Activated CD4-positive, CD25-positive, alpha-beta regulatory T cell (primary cell): ENCODE measurements around the gene SLC2A13.
"Not testable (repeated sequence)": the region's sequence is repeated elsewhere in the genome, so short reads cannot be mapped to it uniquely, and the experiment has no call there.

Source experiments
- DNase-seq, 4 experiments: peaks; one replicate each; lab custom pipeline; 2025; lab: John Stamatoyannopoulos, UW

Gene SLC2A13

DNA sequence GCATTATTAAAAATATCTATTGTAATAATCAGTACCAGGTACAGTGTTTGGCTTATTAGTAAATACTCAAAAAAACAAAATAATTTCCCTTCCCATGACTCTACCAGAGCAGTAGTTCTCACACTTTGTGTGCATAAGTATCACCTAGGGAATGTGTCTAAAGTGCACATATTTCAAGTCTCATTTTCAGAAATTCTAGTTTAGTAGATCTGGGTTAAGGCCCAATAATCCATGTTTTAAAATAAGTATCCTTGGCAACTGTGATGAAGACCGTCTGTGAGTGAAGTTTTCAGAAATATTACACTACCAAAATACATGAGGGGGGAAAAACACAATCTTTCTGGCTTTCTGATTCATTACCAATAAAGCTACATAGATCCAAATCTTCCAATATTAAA lies 237.6 kb downstream of the SLC2A13 start:
- no peak for DNase-seq

DNA sequence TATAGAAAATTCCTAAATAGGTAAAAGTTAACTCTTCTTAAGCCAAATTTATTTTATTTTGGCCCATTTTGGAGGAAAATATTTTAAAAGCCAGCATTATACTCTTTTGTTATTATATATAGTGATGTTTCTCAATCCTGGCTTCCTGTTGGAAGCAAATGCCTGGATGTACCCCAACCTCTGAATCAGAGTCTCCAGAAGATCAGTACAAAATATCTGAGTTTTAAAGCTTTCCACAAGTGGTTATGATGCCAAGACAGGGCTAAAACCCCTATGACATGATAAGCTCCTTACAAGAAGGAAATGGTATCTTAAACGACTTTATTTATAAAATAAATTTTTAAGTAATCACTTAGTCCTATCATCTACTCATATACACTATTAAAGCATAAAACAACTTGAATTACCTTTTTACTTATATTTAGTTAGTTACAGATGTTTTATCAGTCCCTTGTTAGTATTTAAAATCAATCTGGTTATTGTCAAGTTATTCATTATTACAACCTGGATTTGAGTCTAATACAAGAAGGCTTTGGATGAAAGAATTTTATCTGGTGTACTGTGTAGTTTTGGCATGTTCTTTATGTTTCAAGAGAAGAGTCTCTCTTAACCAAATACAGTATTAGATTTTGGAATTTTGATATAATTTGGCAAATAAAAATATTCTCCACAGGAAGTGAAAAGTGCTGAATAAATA lies 238.1 kb downstream of the SLC2A13 start:
- DNase-seq = no peak

DNA sequence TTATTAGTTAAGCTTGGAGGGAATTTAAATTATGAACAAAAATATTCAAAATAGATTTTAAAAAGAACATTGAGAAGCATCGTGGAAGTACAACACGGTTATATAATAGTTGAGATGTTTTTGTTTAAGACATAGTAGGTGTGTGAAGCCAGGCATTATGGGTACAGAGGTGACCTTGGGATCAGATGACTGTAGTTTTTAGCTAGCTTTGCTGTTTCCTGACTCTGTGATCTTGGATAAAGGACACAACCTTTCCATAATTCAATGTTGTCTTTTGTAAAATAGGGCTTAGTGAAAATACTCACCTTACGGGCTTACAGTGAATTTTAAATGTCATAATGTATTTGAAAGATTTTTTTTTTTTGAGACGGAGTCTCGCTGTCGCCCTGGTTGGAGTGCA lies 239.7 kb downstream of the SLC2A13 start:
- no peak for DNase-seq

DNA sequence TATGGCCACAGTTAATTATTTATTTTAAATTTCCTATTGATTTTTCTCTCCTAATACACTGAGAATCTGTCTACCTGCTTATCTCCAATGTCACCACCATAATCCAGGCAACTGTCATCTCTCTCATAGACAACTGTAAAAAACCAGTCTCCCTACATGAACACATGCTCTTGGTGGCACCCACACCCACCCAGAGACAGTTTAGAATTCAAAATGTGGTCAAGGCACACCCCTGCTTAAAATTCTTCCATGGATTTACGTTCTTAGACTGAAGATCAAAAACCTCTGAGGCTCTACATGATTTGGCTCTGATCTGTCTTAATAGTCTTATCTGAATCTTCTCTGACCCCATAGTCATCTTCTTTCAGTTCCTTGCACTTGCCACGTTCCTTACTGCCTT lies 245.2 kb downstream of the SLC2A13 start:
- DNase-seq = no peak

DNA sequence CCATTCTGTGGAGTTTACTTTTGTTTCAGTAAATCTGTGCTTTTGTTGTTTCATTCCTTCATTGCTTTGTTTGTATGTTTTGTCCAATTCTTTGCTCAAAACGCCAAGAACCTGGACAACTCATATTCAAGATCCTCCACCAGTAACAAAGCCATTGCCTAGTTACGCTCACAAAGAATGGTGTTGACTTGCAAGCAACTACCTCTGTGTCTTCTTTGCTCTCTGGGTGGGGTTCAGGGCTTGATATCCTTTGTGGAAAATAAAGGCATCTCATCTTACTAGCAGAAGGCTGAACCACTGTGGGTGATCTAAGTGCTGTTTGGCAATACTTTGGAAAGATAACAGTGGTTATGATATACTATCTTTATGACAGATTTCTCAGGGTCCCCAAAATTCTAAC lies 252.9 kb downstream of the SLC2A13 start:
- DNase-seq = no peak

DNA sequence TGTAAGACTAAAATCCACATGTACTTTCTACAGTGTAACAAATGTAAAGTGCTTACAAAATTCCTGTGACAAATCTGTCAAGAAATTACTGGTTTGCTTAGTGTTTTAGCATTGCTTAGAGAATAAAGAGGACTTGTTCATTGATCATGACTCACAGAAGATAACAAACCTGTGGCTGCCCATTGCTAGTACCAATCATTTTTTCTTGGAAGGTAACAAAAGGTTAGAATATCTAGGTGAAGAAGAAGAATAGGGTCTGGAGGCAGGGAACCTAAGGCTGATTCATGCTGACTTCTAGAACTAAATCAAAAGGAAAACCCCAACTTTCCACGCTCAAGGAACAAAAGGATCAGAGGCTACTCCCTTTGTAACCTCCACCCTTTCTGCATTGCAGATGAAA lies 253.5 kb downstream of the SLC2A13 start:
- no peak for DNase-seq

DNA sequence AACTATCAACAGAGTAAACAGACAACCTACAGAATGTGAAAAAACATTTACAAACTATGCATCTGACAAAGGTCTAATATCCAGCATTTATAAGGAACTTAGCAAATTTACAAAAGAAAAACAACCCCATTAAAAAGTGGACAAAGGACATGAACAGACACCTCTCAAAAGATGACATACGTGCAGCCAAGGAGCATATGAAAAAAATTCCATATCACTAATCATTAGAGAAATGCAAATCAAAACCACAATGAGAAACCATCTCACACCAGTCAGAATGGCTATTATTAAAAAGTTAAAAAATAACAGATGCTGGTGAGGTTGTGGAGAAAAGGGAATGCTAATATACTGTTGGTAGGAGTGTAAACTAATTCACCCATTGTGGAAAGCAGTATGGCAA lies 257.7 kb downstream of the SLC2A13 start:
- not testable (repeated sequence) for DNase-seq

DNA sequence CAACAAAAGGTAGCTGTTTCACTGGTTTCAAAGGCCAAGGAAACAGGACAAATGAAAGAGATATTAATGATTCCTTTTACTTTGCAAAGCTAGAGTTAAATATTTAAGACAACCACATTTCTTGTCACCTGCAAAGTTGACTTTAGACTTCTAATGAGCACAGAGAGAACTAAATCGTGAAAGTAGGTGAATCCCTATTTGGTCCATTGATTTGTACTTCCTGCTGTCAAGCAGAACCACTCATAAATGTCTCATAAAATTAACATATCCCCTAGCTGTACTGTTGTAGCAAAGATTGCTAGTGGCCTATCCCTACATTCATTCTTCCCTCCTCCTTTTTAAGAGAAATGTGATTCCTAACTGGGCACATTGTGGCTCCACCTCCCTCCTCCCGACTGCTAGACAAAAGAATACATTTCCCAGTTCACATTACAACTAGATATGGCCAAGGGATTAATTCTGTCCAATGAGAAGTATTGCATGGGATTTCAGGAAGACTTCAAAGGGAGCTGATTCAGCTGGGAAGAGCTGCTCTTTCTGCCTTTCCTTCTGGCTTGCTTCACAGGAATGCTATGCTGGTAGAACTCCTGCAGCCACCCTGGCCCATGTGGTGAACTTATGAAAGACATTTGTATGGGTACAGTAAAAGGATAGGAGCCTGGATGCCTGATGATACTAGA lies 258.8 kb downstream of the SLC2A13 start:
- DNase-seq = no peak

DNA sequence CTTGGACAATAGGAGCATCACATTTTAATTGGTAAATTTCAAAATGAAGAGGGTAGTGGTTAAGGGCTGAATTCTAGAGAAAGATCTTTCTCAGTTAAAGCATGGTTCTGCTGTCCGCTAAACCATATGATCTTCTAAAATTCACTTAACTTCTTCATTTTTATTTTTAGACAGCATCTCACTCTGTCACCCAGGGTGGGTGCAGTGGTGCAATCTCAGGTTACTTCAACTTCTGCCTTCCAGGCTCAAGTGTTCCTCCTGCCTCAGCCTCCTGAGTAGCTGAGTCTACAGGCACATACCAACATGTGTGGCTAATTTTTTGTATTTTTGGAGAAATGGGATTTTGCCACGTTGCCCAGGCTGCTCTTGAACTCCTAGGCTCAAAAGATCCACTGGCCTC lies 259.6 kb downstream of the SLC2A13 start:
- DNase-seq = no peak

DNA sequence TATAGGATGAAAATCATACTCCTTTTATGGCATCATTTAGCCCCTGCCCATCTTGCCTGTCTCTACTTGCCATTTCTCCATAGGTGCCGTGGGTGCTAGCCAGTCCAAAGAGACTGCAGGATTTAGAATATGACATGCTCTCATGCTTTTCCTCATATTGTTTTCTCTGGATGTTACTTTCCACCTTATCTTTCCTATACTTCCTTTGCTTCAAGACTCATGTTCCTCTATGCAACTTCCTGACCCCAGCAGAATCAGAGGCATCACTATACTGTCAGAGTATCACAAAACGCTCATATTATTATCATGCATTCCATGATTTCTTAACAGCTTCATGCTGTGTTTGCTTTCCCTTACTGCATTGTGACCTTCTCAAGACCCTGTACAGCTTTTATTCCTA lies 265.5 kb downstream of the SLC2A13 start:
- DNase-seq = no peak

DNA sequence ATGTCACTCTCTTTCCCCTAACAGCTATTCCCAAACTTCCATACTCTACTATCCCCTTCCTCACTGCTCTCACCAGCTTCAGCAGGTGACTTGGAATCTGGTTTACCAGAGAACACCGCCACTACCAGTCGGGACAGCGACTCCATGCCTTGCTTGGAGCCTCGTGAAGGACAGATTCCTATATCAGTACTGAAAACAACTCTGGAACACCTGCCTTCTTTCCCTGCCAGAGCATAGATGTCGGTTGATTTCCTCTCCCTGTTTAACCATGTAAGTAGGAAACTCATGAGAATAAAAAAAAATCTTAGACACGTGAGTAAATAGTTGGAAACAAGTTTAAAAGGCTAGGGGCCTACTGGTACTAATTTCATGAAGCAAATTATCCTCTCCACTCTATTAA lies 266.8 kb downstream of the SLC2A13 start:
- no peak for DNase-seq

DNA sequence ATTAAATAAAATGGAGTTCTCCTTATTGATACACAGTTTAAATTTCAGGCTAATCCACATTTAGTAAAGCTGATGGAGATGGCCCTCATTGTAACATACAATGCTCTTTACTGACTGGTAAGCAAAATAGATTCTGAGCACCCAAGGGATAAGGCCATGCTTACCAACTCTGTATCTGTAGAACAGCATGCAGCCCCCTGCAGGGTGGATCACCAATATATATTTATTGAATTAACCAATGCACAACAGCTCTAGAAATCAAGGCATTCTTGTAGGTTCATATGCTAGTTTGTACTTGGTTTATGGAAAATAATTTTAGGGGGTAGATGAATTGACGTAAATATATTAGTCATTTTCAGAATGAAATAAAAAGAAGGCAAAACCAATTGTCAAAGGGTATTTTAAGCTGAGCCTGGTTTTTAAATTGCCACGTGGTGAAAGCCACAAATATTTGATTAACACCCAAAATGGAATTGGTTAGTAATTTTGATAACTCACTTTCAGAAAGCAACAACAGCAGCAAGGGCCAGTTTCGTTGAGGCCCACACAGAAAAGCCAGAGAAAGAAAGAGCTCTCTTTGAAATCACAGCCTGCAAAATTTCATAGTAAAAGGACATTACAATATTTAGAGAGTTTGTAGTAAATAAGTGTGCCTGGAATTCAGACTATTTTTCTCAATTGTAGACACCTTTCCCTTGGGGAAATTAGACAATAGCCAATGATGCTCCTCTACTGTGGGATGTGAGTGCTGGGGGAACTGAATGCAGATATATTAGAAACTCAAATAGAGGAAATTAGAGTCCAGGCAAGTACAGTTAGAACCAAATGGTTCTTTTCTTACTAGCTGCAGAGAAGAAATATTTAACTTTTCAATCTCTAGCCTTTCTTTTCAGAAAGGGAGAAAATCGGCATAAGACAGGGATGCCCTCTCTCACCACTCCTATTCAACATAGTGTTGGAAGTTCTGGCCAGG lies 270.1 kb downstream of the SLC2A13 start:
- DNase-seq = no peak

DNA sequence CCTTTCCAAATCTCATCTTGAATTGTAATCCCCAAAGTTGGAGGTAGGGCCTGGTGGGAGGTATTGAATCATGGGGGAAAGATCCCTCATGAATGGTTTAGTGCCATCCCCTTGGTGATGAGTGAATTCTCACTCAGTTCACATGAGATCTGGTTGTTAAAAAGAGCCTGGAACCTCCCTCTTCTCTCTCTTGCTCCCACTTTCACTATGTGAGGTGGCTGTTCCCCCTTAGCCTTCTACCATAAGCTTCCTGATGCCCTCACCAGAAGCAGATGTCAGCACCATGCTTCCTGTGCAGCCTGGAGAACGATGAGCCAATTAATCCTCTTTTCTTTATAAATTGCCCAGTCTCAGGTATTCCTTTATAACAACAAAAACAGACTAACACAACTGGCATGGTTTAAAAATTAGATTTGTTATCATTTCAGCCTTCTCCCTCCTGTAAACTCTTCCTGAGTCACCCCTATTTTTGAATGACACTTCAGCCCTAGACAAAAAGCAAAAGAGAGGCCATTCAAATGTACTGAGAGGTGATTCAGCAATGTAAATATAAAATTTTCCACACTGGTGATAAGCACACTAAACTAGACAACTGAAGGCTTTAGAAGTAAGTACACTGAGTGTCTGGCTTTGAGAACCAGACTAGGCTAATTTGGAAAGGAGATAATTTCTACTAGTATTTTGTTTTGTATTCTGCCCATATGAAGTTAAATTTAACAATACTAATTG lies 274.1 kb downstream of the SLC2A13 start:
- no peak for DNase-seq

DNA sequence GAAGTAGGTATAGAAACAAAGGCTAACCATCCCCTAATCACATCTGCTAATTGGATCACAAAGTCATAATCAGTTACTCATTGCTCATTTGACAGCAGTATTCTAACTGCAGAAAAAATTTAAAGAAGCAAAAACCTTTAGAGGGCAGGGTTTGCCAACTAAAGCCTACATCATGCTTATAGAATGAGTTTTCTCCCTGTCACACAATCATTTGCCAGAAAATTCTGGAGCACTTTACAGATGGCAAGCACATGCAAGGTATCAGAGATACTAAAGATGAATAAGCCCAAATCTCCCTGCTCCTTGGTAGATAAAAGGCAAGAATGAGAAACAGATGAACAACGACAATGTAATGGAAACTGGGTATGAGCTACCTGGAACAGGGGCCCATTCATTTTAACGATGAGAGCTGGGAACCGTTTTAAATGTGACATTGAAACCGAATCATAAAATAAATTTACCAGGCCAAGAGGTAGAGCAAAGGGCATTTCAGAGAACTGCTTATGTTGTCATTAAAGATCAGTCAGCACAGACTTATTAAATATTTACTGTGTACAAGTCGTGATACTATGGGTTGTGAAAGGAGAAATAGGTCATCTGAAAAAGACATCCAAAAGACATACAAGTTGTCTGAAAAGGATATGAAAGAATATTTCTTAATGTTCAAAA lies 274.9 kb downstream of the SLC2A13 start:
- no peak for DNase-seq

DNA sequence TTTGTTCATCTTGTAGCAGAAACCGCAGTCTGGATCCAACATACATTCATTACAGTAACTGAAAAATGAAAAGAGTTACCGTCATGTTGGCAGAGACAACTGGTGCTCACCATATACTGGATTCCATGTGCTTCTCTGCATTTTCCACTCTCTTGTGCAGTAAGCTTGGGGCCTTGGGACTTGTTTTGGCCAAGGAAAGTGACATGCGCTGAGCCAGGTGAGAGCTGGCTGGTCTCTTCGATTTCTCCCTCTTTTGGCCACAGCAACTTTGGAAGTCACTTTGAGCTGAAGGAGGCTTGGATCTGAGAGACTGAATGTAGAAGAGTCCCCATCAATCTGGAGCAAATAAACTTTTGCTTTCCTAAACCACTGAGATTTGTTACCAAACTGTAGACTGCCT lies 275.7 kb downstream of the SLC2A13 start:
- no peak for DNase-seq

DNA sequence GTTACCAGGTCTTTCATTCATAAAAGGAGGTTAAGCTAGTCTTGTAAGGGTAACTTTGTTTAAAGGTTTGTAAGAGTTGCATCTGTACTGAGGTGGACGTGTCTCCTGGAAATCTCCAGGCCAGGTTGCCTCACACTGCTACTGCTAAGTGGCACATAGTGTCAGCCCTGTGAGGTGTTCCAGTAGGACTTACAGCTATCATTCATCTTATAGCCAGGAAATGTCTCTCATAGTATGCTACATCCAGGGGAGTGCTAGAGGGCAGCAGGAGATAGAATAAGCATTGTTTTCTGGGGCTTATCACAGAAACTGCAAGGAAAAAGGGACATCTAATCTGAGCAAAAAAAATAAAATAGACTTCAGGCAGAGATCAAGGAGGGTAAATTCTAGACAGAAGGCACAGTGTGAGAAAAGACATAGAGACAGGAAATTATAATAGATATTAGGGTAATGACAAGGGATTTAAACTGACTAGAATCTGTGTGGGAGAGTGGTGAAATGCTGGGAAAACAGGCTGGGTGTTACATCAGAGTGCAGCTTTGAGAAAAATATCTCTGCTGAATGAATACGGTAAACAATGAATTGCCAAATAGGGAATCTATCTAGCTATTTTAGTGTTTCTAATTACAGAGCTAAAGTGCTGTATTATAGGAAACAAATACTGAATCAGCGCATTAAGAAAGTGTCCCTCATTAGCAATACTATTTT lies 281.2 kb downstream of the SLC2A13 start:
- DNase-seq = no peak

DNA sequence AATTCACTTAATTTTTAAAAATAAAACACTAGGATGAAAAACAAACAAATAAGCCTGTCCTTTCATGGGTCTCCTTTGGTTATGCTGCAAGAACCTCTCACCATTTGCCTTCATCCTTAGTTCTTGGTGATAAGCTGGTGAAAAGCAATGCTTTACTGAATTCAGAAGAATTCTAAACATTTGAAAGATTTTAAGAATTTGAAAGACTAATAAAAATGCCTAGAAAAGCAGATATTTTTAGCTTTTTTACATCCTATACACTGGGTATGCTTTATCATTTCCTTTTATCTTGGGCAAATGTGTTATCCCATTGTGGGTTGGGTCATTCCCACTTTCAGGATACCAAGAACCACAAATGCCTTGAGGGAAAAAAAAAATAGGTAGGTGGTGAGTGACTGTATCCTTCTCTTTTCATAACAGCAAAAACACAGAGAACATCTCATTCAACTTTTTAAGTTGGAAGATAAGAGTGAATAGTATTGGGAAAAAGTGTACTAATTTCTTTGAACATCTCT lies 289.2 kb downstream of the SLC2A13 start:
- DNase-seq = no peak

DNA sequence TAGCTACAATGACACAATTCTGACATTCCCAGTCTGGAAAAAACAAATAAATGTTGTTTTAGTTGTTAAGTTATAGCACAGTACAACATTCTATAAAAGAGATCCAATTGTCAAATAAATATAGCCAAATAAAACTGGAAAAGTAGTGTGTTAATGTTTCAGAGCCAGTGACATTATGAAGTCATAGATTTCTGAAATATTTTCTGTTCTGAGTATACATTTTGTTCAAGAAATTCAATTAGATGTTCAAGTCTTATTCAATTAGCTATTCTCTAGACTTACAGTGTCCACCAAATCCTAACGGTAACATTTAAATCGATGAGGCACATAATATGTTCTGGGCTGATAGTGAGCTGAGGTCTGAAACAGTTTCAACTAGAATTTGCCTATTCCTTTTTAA lies 290.1 kb downstream of the SLC2A13 start:
- no peak for DNase-seq

DNA sequence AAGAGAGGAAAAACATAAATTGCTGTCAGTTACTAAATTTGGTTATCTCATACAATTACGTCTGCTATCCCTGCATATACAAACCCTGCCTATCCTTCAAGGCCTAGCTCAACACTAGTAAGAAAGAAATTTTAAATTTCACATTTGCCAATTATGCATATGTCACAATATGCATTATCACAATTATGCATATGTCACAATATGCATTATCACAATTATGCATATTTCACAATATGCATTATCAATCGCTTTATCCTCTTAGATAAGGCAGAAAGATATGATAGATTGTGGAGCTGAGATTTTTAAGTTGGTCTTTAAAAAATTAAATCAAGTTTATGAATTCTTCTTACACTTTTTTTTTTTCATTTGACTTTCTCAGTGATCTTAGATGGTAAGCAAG lies 291.3 kb downstream of the SLC2A13 start:
- DNase-seq = no peak

DNA sequence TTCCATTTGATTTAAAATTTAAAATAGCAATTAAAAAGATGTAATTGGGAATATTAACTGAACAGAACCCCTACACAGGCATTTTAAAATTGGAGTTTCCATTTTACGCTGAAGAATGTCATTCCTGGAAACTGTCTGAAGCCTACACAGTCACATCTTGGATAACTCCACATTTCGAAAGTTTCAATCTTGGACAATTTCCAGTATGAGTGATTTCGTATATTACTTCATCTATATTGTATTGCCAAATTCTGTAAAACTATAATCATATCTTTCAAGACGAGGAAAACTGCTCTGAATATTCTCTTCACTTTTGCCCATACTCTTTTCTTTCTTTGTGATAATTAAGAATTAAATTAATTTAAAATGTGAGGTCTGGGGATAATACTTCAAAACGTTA lies 292.1 kb downstream of the SLC2A13 start:
- DNase-seq = no peak

DNA sequence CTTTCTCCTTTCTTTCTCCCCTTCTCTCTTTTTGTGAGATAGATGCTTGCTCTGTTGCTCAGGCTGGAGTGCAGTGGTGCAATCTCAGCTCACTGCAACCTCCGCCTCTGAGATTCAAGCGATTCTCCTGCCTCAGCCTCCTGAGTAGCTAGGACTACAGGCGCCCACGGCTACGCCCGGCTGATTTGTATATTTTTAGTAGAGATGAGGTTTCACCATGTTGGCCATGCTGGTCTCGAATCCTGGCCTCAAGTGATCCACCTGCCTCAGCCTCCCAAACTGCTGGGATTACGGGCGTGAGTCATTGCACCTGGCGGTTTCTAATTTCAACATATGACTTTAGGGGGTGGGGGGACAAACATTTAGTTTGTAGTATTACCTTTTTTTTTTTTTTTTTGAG lies 293.4 kb downstream of the SLC2A13 start:
- not testable (repeated sequence) for DNase-seq
